GM23248 (cell line): ENCODE results near the gene HNMT. TPM values are rescaled to one million over a fixed set of nuclear protein-coding genes. Genes with fewer than 3 reads are reported as not detected.

ENCODE experiments used
- DNase-seq: peaks from one replicate; pipeline ENCODE4 v3.0.0-alpha.2; 2015
- H2AFZ ChIP-seq: fragments of 200-600 bp; sonication (generic); 2 replicates; pipeline ENCODE4 v1.6.1; 2016; ENCODE audit warnings: antibody characterized with exemption
- H3F3A ChIP-seq: fragments of 200-600 bp; sonication (generic); 2 replicates; pipeline ENCODE4 v1.6.1; 2016; ENCODE audit warnings: mild to moderate bottlenecking, antibody characterized with exemption, mixed run types; ENCODE audit not compliant: insufficient read depth
- H3K27ac ChIP-seq: fragments of 200-600 bp; sonication (generic); 2 replicates; pipeline ENCODE4 v1.5.1; 2016; ENCODE audit warnings: mild to moderate bottlenecking
- H3K27me3 ChIP-seq: fragments of 200-600 bp; sonication (generic); replicated peaks from 2 replicates; pipeline ENCODE4 v1.6.1; 2016; ENCODE audit warnings: mild to moderate bottlenecking; ENCODE audit not compliant: insufficient read depth
- H3K36me3 ChIP-seq: fragments of 200-600 bp; sonication (generic); 2 replicates; pipeline ENCODE4 v1.6.1; 2016; ENCODE audit warnings: low read depth, mild to moderate bottlenecking
- H3K4me1 ChIP-seq: fragments of 200-600 bp; sonication (generic); 2 replicates; pipeline ENCODE4 v1.6.1; 2016; ENCODE audit warnings: mild to moderate bottlenecking; ENCODE audit not compliant: insufficient read depth
- H3K4me2 ChIP-seq: fragments of 200-600 bp; sonication (generic); one replicate; pipeline ENCODE4 v1.6.1; 2016; ENCODE audit warnings: mild to moderate bottlenecking; ENCODE audit not compliant: unreplicated experiment
- H3K4me3 ChIP-seq: fragments of 200-600 bp; sonication (generic); 2 replicates; pipeline ENCODE4 v1.5.1; 2016; ENCODE audit warnings: mild to moderate bottlenecking
- H3K79me2 ChIP-seq: fragments of 200-600 bp; sonication (generic); 2 replicates; pipeline ENCODE4 v1.6.1; 2016; ENCODE audit warnings: mild to moderate bottlenecking; ENCODE audit not compliant: insufficient read depth
- H3K9ac ChIP-seq: fragments of 200-600 bp; sonication (generic); 2 replicates; pipeline ENCODE4 v1.6.1; 2016; ENCODE audit warnings: mild to moderate bottlenecking
- H3K9me2 ChIP-seq: fragments of 200-600 bp; sonication (generic); 2 replicates; pipeline ENCODE4 v1.6.1; 2016; ENCODE audit warnings: mixed run types, mild to moderate bottlenecking, moderate library complexity; ENCODE audit not compliant: insufficient read depth
- H3K9me3 ChIP-seq: fragments of 200-600 bp; sonication (generic); one replicate; pipeline ENCODE4 v1.6.1; 2017; ENCODE audit warnings: low read depth
- H4K20me1 ChIP-seq: fragments of 200-600 bp; sonication (generic); 2 replicates; pipeline ENCODE4 v1.6.0; 2016; ENCODE audit not compliant: insufficient read depth
- EZH2 ChIP-seq: fragments of 200-600 bp; sonication (generic); IDR thresholded peaks from 2 replicates; pipeline ENCODE4 v1.6.1; 2018; ENCODE audit warnings: antibody characterized with exemption, mild to moderate bottlenecking; ENCODE audit not compliant: insufficient read depth, poor library complexity, severe bottlenecking
- EZH2phosphoT487 ChIP-seq: fragments of 200-600 bp; sonication (generic); IDR thresholded peaks from 2 replicates; pipeline ENCODE4 v1.6.1; 2018; ENCODE audit warnings: antibody characterized with exemption, moderate library complexity, mild to moderate bottlenecking, low read depth; ENCODE audit not compliant: insufficient read depth
- WGBS, 2 experiments: methylation state at CpG; one replicate each; pipeline ENCODE4 v1.1.6; 2015 to 2017; ENCODE audit warnings: low lambda C conversion rate in 2 of 2, low coverage in 1 of 2; ENCODE audit errors: missing lambda C conversion rate in 2 of 2; 5-methylcytosine and 5-hydroxymethylcytosine counted together
- in situ Hi-C: fragments of 300-500 bp; cut with MboI; formaldehyde crosslinking; loops from 2 replicates; pipeline ENCODE4 v1.15.0; 2020
- polyA plus RNA-seq: library from polyadenylated mRNA; unstranded; fragments of >200 nt; fragmentation: Nextera tagmentation; extraction: Ambion mirVana; gene quantifications from 2 replicates; pipeline ENCODE4 v1.2.1, GENCODE V29; 2016
- total RNA-seq: library from RNA; depleted of rRNA; stranded (reverse); fragments of >200 nt; shearing (Covaris generic); gene quantifications from 2 replicates; pipeline ENCODE4 v1.2.3, GENCODE V29; 2014

HNMT gene
- total and polyA plus RNA-seq, 2 experiments from 2014 or later, result 6.8 to 7.3 TPM

GRCh38 chr2:137942833-137943677 lies 21.2 kb upstream of the HNMT start:
- no peak overlapping the region for H3K27ac ChIP-seq
- no peaks in the 10 kb centered on the region for H3F3A ChIP-seq
- in situ Hi-C loops, result loop anchor here (10.0 to 25.0 kb wide), 2 partner anchors 142 to 419 kb away; no protein-coding TSS in a partner anchor
- no peaks in the 10 kb centered on the region for H3K36me3 ChIP-seq
- WGBS, 2 experiments, result 56 to 65% methylated on average over 6 of the region's 6 CpGs
- TF ChIP-seq EZH2 (no peak), EZH2phosphoT487 (no peak)
- no peaks in the 10 kb centered on the region for H4K20me1 ChIP-seq
- no peaks in the 10 kb centered on the region for H3K9me2 ChIP-seq
- H3K4me2 ChIP-seq, result no peak overlapping the region
- H3K4me3 ChIP-seq, result no peak overlapping the region
- H2AFZ ChIP-seq, result no peak overlapping the region
- DNase-seq, result no peak
- no peaks in the 10 kb centered on the region; the same call in 1 of the 2 replicates for H3K4me1 ChIP-seq
- H3K9me3 ChIP-seq, result no peaks in the 10 kb centered on the region
- no peaks in the 10 kb centered on the region for H3K79me2 ChIP-seq
- peaks cover 70% of the 10 kb centered on the region for H3K27me3 ChIP-seq
- no peak overlapping the region for H3K9ac ChIP-seq

GRCh38 chr2:137943678-137944347 lies 20.5 kb upstream of the HNMT start:
- peaks cover 63% of the 10 kb centered on the region for H3K27me3 ChIP-seq
- no peak overlapping the region for H2AFZ ChIP-seq
- in situ Hi-C loops, result loop anchor here (10.0 to 25.0 kb wide), 2 partner anchors 141 to 418 kb away; no protein-coding TSS in a partner anchor

GRCh38 chr2:137944714-137945113 lies 19.6 kb upstream of the HNMT start:
- no peak for DNase-seq
- no peak overlapping the region for H3K27ac ChIP-seq
- no peaks in the 10 kb centered on the region for H3K79me2 ChIP-seq
- no peaks in the 10 kb centered on the region for H3K4me1 ChIP-seq
- H3K9me2 ChIP-seq, result no peaks in the 10 kb centered on the region
- 61% methylated on average over 5 of the region's 5 CpGs for WGBS, 2 experiments
- TF ChIP-seq EZH2 (no peak), EZH2phosphoT487 (no peak)
- no peaks in the 10 kb centered on the region for H3K9me3 ChIP-seq
- no peak overlapping the region for H3K9ac ChIP-seq
- in situ Hi-C loops, result loop anchor here (10.0 to 25.0 kb wide), 2 partner anchors 140 to 418 kb away; no protein-coding TSS in a partner anchor
- H3K36me3 ChIP-seq, result no peaks in the 10 kb centered on the region
- H3K4me2 ChIP-seq, result no peak overlapping the region
- no peaks in the 10 kb centered on the region for H4K20me1 ChIP-seq
- H3K27me3 ChIP-seq, result peaks cover 57% of the 10 kb centered on the region
- no peak overlapping the region for H3K4me3 ChIP-seq
- no peak overlapping the region for H2AFZ ChIP-seq
- H3F3A ChIP-seq, result no peaks in the 10 kb centered on the region

More at GRCh38 chr2:137943678-137944347, 20.5 kb upstream of the HNMT start:
- no peak overlapping the region for H3K27ac ChIP-seq
- H3K9me2 ChIP-seq, result no peaks in the 10 kb centered on the region
- no peaks in the 10 kb centered on the region for H3K9me3 ChIP-seq
- no peaks in the 10 kb centered on the region for H4K20me1 ChIP-seq
- H3K4me2 ChIP-seq, result no peak overlapping the region
- no peaks in the 10 kb centered on the region for H3K4me1 ChIP-seq
- WGBS, 2 experiments, result 99 to 100% methylated on average over 2 of the region's 2 CpGs
- H3K9ac ChIP-seq, result no peak overlapping the region
- no peak overlapping the region for H3K4me3 ChIP-seq
- DNase-seq, result no peak
- no peaks in the 10 kb centered on the region for H3K36me3 ChIP-seq
- TF ChIP-seq EZH2 (no peak), EZH2phosphoT487 (no peak)
- no peaks in the 10 kb centered on the region for H3K79me2 ChIP-seq
- H3F3A ChIP-seq, result no peaks in the 10 kb centered on the region

- 55 to 56% methylated on average over 2 of the region's 2 CpGs for WGBS, 2 experiments
These were observed 19.0 kb upstream of the HNMT start for GRCh38 chr2:137945229-137945628.

More at GRCh38 chr2:137945229-137945628, 19.0 kb upstream of the HNMT start:
- no peaks in the 10 kb centered on the region for H4K20me1 ChIP-seq
- peaks cover 52% of the 10 kb centered on the region for H3K27me3 ChIP-seq
- no peak overlapping the region for H3K4me2 ChIP-seq
- no peaks in the 10 kb centered on the region for H3K79me2 ChIP-seq
- no peak for DNase-seq
- TF ChIP-seq EZH2phosphoT487 (no peak), EZH2 (no peak)
- H3K27ac ChIP-seq, result no peak overlapping the region
- in situ Hi-C loops, result loop anchor here (10.0 to 25.0 kb wide), 2 partner anchors 140 to 417 kb away; no protein-coding TSS in a partner anchor
- no peaks in the 10 kb centered on the region for H3K36me3 ChIP-seq
- no peaks in the 10 kb centered on the region for H3K4me1 ChIP-seq
- H3K9ac ChIP-seq, result no peak overlapping the region
- no peak overlapping the region for H2AFZ ChIP-seq
- no peaks in the 10 kb centered on the region for H3K9me3 ChIP-seq
- no peaks in the 10 kb centered on the region for H3K9me2 ChIP-seq
- H3K4me3 ChIP-seq, result no peak overlapping the region
- no peaks in the 10 kb centered on the region for H3F3A ChIP-seq
